GM19328 (cell line): ENCODE results near the gene PLA2G2F.

Experiments used
- ATAC-seq: cut with Tn5 transposase; IDR thresholded peaks from one replicate; pipeline ENCODE4 v1.9.1; 2021; ENCODE audit warnings: mild to moderate bottlenecking, moderate library complexity; ENCODE audit not compliant: unreplicated experiment

PLA2G2F gene

DNA sequence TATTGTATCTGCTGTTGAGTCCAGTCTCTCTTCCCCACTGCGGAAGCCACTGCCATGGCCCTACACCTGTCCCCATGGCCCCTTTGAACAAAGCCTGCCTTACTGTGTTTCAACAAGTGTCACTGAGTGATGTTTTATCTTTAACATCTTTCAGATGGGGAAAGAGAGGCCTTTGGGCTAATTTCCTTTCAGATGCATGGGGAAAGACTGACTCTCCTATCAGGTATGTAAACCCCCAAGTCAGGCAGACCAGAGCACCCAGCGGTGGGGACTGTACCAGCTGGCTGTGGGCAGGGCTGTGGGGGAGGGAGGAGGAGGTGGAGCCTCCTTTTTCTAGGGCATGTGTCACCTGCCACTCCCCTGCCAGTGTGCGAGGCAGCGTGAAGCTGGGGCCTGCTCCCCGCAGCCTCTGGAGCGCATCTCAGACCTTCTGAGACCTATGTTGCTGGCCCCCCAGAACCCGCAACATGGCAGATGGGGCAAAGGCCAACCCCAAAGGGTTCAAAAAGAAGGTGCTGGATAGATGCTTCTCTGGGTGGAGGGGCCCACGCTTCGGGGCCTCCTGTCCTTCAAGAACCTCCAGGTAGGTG, at the start of gene PLA2G2F:
Gene PLA2G2F, plus strand, starts transcription at position 363 of the 590 bp plus-strand sequence. Its CDS starts 105 bp downstream, at position 468.
- ATAC-seq = no peak

GRCh38 chr1:20089328-20090077, 49.6 kb upstream of the PLA2G2F start:
- ATAC-seq = no peak

DNA sequence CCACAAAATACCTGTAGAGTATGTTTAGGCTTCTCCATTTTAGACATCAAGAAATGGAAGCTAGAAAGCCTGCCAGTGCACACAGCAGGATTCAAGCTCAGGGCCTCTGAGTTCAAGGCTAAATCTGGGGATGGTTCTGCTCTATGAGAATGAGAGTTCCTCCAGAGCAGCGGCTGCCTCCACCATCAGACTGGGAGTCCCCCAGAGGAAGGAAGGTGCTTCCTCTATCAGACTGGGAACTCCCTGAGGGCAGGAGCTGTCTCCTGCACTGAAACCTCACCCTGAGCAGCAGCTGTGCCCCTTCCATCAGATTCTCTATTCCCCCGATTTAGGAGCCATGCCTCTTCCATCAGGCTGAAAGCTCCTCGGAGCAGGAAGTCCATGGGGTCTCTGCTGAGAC, 49.0 kb upstream of the PLA2G2F start:
- no peak for ATAC-seq

DNA sequence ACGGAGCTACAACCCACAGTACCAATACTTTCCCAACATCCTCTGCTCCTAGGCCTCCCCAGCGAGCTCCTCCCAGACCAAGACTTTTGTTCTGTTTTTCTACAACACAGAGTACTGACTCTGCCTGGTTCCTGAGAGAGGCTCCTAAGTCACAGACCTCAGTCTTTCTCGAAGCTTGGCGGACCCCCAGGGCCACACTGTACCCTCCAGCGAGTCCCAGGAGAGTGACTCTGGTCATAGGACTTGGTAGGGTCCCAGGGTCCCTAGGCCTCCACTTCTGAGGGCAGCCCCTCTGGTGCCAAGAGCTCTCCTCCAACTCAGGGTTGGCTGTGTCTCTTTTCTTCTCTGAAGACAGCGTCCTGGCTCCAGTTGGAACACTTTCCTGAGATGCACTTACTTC, 48.5 kb upstream of the PLA2G2F start:
- no peak for ATAC-seq

DNA sequence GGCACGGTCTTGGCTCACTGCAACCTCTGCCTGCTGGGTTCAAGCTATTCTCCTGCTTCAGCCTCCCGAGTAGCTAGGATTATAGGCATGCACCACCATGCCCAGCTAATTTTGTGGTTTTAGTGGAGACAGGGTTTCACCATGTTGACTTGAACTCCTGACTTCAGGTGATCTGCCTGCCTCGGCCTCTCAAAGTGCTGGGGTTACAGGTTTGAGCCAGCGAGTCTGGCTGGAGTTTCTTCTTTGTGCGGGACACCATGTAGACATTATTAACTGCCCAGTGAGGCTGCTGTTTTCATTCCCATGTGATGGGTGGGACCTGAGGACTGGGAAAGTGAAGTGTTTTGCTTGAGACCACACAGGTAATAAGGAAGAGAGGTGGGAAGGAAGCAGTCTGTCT, 45.8 kb upstream of the PLA2G2F start:
- no peak for ATAC-seq

DNA sequence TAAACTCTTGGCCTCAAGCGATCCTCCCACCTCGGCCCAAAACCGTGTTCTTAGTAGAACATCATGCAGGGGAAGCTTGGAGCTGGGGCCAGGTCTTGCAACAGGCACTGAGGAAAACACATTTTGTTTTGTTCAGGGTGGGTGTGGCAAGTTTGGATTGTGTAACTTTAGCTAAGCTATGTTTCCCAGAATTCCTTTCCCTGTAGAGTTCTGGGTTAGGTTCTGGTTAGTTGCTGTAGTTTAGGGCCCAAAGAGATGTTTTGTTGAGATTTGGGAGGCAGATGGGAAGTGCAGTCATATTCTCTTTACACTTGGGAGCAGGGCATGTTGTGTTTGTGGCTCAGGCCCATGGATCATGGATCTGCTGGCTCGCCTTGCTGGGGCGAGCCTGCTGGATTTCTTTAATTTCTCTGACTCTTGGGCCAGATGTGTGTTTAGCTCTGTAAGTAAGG, 45.2 kb upstream of the PLA2G2F start:
- ATAC-seq = no peak

GRCh38 chr1:20095564-20096434, 43.3 kb upstream of the PLA2G2F start:
- ATAC-seq = no peak

- ATAC-seq = no peak
These were observed 42.2 kb upstream of the PLA2G2F start for GRCh38 chr1:20096840-20097447.

GRCh38 chr1:20099533-20099932, 39.6 kb upstream of the PLA2G2F start:
- no peak for ATAC-seq

- no peak for ATAC-seq
These were observed 38.3 kb upstream of the PLA2G2F start for GRCh38 chr1:20100632-20101355.

GRCh38 chr1:20102875-20103274, 36.2 kb upstream of the PLA2G2F start:
- no peak for ATAC-seq

DNA sequence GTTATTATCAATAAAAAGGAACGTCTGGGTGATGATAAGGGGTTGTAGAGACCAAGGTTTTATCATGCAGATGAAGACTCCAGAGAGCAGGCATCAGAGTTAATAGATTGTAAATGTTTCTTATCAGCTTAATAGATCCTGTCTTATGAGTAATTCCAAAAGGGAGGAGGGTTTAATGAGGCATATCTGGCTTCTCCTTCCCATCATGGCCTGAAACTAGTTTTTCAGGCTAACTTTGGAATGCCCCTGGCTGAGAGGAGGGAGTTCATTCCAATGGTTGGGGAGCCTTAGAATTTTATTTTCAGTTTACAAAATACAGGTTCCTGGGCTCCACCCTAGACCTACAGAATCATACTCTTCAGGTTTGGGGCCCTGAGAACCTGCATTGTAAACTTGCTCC, 33.3 kb upstream of the PLA2G2F start:
- no peak for ATAC-seq

- no peak for ATAC-seq
These were observed 31.8 kb upstream of the PLA2G2F start for GRCh38 chr1:20107351-20107750.

GRCh38 chr1:20107796-20108195, 31.3 kb upstream of the PLA2G2F start:
- no peak for ATAC-seq

DNA sequence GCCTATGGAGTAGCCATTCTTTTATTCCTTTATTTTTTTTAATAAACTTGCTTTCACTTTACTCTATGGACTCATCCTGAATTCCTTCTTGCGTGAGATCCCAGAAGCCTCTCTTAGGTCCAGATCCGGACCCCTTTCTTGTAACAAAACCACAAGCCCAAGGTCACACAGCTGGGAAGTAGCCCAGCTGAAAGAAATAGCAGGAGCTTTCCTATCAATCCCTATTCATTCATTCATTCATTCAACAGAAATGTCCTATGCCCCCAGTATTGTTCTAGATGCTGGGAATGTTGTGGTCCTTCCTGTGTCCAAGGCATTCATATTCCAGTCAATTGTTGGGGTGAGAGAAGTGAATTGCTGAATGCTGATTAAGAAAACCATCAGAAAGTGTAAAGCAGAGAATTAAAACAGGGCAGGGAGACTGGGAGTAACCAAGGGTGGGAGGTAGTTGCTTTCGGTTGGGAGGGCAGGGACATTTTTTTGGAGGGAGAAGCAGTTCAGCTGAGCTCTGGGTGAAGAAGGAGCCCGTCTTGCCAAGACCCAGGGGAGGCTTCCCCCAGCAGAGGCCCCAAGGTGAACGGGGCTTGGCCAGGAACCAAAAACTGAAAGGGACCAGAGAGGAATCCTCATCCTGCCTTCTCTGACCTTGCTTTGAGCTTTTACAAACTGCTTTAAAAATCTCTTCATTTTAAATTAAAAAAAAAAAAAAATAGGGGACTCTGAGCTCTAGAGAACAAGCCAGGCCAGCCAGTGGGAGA, 30.6 kb upstream of the PLA2G2F start:
- ATAC-seq = no peak

- no peak for ATAC-seq
These were observed 29.8 kb upstream of the PLA2G2F start for GRCh38 chr1:20109223-20109856.

GRCh38 chr1:20110679-20111078, 28.4 kb upstream of the PLA2G2F start:
- no peak for ATAC-seq

GRCh38 chr1:20111452-20111851, 27.7 kb upstream of the PLA2G2F start:
- no peak for ATAC-seq

GRCh38 chr1:20112279-20113000, 26.7 kb upstream of the PLA2G2F start:
- ATAC-seq = no peak
